Measurements from ENCODE around the gene WWP2.

- TF ChIP-seq CTCF (IDR thresholded peaks at IDR 0.05; ENCODE audit: low read length) (no peak), EZH2 (optimal IDR thresholded peaks at IDR 0.05; ENCODE audit: low read depth, low read length) (no peak)
These were observed 37.5 kb downstream of the WWP2 start for GRCh38 chr16:69799611-69800031.

Measured in MM.1S (cell line).